RPMI7951 (cell line): ENCODE measurements around the gene HACE1. TPM values are rescaled to one million over a fixed set of nuclear protein-coding genes. Genes with fewer than 3 reads are reported as not detected.
"Not testable (repeated sequence)": the region's sequence is repeated elsewhere in the genome, so short reads cannot be mapped to it uniquely, and the experiment has no call there.

Experiments
- DNase-seq: peaks from one replicate; pipeline ENCODE4 v3.0.0-alpha.2; 2012; ENCODE audit warnings: low read depth
- total RNA-seq: library from RNA; depleted of rRNA; stranded (reverse); fragments of >200 nt; shearing (Covaris generic); gene quantifications from 2 replicates; pipeline ENCODE4 v1.2.3, GENCODE V29; 2014

HACE1 gene
- total RNA-seq, 1 experiment from 2014 or later = 10.9 TPM

GRCh38 chr6:104829183-104829958 is 30.3 kb downstream of the HACE1 start:
- no peak for DNase-seq

GRCh38 chr6:104828478-104828877 is 31.2 kb downstream of the HACE1 start:
- DNase-seq = no peak

DNA sequence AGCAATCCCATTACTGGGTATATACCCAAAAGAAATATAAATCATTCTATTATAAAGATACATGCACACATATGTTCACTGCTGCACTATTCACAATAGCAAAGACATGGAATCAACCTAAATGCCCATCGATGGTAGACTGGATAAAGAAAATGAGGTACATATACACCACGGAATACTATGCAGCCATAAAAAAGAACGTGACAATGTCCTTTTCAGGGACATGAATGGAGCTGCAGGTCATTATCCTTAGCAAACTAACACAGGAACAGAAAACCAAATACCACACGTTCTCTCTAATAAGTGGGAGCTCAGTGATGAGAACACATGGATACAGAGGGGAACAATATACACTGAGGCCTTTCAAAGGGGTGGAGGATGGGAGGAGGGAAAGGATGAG is 38.9 kb downstream of the HACE1 start:
- DNase-seq = not testable (repeated sequence)

DNA sequence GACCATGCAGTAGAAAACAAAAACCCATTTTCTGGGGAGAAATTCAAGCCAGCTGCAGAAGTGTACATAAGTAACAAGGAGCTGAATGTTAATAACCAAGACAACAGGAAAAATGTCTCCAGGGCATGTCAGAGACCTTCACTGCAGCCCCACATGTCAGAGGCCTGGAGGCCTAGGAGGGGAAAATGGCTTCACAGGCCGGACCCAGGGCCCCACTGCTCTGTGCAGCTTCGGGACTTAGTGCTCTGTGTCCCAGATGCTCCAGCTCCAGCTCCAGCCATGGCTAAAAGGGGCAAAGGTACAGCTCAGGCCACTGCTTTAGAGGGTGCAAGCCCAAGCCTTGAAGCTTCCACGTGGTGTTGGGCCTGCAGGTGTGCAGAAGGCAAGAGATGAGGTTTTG is 43.6 kb downstream of the HACE1 start:
- no peak for DNase-seq

DNA sequence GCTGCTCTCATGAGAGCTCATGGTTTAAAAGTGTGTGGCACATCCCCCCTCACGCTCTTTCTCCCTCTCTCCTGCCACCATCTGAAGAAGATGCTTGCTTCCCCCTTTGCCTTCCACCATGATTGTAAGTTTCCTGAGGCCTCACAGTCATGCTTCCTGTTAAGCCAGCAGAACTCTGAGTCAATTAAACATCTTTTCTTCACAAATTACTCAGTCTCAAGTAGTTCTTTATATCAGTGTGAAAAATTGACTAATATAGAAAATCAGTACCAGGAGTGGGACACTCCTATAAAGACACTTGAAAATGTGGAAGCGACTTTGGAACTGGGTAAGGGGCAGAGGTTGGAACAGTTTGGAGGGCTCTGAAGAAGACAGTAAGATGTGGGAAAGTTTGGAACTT is 45.0 kb downstream of the HACE1 start:
- DNase-seq = no peak

DNA sequence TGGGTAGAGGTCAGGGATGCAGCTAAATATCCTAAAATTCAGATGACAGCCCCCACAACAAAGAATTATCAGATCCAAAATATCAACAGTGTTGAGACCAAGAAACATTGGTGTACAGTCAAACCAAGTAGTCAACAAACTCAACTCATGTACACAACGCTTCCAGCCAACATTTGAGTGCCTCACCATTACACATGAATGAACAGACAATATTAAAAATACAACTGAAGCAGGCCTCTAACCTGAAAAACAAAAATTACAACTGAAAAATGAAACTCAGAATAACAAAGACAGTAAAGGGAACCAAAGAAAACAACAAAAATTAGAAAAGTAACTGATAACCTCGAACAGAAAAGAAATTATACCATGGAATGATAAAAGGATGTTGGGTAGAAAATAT is 46.2 kb downstream of the HACE1 start:
- no peak for DNase-seq

DNA sequence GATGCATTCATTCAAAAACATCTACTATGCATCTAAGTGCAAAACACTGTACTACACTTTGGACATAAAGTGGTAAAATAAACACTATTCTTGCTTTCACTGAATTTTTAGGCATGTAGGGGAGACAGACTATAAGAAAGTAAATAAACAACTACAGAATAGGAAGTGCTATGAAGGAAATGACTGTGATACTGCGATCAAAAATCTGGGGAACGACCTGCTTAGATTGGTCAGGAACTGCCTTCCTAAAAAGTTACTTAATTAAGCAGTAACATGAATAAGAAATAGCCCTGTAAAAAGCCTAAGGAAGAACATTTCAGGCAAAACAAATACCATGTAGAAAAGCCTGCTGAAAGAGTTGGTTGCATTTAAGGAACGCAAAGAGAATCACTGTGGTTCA is 50.6 kb downstream of the HACE1 start:
- DNase-seq = no peak

- not testable (repeated sequence) for DNase-seq
Observed at GRCh38 chr6:104805335-104805734, 54.4 kb downstream of the HACE1 start.

DNA sequence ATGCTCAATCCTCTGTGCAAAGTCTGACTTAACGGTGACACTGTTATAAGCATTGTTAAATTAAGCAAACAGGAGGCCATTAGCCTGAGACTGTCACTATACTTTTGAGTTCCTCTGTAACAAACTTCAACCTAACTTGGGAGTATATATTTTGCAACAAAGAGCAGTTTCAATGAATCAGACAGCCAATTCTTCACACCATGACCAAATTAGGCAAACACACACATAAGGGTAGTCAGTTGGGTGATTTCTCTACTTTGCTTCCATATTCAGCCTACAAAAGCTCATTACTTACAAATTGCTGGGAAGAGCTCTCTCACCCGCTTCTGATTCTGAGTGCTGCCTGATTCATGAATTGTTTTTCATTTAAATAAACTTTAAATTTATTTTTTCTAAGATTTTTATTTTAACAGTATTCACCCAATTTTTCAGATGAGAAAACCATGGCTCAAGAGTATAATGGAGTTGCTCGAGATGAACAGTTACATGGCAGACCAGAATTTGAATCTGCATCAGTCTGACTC is 60.5 kb downstream of the HACE1 start:
- no peak for DNase-seq

DNA sequence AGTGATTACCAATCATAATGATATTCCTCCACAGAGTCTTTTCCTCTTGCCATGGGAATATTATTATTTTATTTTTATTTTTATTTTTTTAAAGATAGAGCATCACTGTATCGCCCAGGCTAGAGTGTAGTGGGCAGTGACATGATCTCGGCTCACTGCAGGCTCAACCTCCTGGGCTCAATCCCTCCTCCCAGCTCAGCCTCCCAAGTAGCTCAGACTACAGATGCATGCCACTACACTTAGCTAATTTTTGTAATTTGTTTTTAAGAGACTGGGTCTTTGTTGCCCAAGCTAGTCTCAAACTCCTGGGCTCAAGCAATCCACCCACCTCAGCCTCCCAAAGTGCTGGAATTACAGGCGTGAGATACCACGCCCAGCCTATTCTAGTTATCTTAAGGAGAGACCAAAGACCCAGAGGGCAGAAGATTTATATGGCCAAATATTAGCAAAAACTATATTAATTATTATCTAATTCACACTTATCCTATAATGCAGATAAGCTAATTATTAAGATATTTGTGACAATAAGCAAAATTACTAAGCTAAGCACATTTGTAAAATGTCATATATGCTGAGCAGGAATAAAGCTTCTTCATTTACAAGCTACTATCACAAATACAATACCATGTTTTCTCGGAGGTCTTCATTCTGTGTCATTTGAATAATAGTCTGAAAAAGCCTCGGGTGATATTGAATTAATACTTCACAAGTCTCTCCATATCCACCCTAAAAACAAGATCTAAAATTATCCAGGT is 63.5 kb downstream of the HACE1 start:
- no peak for DNase-seq

DNA sequence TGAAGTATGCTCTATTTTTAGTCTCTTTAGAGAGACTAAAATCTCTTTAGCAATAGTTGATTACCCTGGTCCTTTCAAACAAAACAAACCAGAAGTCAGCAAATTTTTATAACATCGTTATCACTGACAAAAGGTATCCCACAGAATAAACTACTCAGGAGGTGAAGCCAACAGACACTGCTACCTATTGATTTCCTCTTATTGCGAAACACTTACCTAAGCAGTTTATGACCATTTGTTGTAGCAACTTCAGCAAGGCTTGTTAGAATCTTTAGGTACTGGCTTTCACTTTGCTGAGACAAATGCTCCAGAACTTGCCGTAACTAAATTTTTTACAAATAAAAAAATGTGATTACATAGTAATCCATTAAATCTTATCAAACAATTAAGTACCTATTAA is 64.4 kb downstream of the HACE1 start:
- no peak for DNase-seq

GRCh38 chr6:104789770-104790190 is 69.9 kb downstream of the HACE1 start:
- peak; percentile 69 for DNase-seq

DNA sequence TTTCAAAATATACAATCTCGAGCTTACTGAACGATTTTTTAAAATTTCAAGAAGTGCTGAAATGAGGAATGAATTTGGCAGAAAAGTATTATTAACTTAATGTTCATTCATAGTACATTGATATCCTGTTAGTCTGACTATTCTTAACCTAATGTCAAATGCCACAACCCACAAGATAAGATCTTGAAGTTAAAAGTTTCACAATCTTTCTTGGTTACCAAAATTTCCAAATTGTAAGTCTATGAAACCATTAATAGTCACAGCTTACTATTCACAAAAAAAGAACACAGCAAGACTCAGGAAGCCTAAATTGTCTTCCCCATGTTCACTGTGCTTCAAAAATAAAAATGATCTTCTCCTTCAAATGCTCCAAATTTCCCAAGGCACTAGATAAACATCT is 71.3 kb downstream of the HACE1 start:
- DNase-seq = no peak

- DNase-seq = no peak
Observed at GRCh38 chr6:104787305-104787704, 72.4 kb downstream of the HACE1 start.

- DNase-seq = peak; percentile 74
Observed at GRCh38 chr6:104784884-104785283, 74.8 kb downstream of the HACE1 start.

DNA sequence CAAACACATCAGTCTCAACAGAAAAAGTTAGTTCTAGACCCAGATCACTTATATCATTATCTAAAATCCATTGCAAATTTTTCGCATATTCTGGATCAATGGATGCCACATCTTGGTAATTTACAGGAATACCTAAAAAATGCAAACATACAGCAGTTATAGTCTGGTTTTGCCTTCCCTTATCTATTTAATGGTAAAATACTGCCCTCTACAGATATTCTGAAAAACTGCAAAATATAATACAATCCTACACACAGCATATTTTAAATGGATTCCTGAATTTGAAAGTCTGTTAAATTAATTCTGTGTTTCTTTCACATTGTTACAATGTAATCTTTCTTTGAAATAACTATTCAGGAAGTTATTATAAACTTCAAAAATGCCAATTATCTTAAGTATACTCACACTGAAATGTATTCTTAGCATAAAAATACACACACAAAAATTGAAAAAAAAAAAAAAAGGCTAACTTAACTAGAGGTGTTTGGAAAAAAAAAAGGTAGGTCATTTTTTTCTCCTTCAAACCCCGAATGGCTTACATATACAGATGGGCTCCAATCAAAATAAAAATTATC is 88.4 kb downstream of the HACE1 start:
- peak; percentile 24 for DNase-seq

DNA sequence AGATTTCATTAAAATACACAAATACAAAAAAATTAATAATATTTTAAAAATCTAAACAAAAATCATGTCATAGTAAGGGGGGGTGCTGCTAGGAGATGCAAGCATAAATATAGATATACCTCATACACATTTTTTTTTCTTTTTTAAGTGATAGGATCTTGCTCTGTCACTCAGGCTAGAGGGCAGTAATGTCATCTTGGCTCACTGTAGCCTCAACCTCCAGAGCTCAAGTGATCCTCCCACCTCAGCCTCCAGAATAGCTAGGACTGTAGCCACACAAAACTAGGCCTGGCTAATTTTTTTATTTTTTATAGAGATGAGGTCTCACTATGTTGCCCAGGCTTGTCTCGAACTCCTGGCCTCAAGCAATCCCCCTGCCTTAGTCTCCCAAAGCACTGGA is 90.8 kb downstream of the HACE1 start:
- no peak for DNase-seq

DNA sequence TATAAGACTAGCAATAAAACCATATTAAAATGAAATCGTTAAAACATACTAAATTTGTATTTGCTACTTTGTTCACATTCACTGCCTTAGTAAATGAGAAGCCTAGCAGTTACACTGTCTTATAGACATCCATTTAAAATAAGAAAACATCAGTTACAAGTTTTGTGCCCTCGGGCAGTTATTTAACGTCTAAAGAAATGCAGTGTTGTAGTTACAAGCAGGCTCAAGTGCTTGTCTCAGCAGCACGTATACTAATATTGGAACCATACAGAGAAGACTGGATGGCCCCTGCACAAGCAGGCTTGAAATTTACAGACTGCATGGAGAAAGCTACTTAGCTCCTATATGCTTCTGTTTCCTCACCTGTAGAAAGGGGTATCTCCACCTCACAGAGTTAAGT is 93.1 kb downstream of the HACE1 start:
- no peak for DNase-seq

GRCh38 chr6:104754788-104755409 is 104.8 kb downstream of the HACE1 start:
- no peak for DNase-seq

GRCh38 chr6:104753251-104753650 is 106.5 kb downstream of the HACE1 start:
- no peak for DNase-seq

GRCh38 chr6:104750449-104750848 is 109.3 kb downstream of the HACE1 start:
- no peak for DNase-seq

DNA sequence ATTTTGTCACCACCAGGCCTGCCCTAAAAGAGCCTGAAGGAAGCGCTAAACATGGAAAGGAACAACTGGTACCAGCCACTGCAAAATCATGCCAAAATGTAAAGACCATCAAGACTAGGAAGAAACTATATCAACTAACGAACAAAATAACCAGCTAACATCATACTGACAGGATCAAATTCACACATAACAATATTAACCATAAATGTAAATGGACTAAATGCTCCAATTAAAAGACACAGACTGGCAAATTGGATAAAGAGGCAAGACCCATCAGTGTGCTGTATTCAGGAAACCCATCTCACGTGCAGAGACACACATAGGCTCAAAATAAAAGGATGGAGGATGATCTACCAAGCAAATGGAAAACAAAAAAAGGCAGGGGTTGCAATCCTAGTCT is 120.6 kb downstream of the HACE1 start:
- DNase-seq = not testable (repeated sequence)
